ENCODE measurements around the gene SDK1.

The SDK1 gene

DNA sequence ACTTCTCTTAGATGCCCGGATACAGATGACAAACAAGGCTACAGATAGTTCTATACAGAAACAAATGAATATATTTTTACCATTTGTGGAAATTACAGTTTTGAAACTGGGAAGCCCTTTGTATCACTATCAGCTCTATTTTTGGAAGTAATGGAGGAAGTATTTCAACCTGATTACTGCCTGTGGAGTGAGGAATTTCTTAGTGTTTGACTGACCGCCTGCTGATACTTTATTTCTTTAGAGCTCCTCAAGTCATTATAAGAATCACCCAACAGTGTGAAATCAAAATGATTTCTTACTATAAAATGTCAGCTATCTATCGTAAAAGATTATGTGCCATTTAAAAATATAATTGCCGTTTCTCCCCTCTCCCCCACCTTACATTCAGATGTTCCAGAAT lies 290.9 kb downstream of the SDK1 start:
- no peak for DNase-seq (ENCODE audit: low read depth)

DNA sequence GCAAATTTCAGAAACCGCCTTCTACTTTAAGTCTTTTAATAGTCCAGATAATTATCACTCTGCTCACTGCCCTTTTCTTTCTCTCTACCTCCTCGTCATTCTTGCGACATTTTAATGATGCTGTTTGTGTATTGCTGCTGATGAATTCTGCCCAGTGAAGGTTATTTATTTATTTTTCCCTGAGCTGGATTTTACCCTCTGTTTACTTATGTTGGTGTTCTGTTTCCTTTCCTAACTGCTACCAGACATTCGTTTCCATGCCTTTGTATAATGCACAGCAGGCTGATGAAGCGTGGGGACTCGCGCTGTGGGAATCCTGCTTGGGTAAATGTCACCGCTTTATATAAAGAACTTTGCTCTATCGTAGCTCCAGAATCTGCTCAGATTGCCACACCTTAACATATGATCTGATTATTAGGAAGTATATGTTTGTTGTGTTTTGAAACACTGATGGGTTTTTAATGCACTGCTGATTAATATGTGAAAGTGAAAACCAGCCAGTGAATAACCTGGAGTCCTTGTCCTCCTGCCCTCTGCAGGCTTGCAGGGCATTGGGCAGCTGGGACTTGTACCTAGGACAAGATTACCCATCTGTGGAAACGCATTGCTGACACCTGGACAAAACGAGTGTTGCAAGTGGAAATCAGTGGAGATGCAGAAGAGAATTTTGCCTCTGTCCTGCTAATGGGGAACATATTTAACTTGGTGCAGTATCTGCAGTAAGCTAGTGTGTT lies 291.5 kb downstream of the SDK1 start:
- no peak for DNase-seq (ENCODE audit: low read depth)

DNA sequence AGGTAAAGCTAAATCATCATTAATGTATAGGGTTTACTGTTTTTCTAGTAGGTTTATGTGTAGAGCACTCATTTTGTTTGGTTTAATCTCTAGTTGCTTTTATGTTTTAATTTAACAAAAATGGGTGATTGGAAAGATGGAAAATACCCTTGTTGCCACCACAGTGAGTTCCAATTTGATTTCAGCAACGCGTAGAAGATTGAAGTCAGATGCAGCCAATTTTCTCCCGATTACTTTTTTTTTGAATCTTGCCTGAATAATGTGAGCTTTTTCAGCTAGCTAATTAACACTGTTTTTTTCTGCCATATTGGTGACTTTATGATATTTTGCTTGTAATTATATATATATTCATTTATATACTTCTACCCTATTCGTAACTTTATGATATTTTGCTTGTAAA lies 293.8 kb downstream of the SDK1 start:
- DNase-seq (ENCODE audit: low read depth), result no peak

DNA sequence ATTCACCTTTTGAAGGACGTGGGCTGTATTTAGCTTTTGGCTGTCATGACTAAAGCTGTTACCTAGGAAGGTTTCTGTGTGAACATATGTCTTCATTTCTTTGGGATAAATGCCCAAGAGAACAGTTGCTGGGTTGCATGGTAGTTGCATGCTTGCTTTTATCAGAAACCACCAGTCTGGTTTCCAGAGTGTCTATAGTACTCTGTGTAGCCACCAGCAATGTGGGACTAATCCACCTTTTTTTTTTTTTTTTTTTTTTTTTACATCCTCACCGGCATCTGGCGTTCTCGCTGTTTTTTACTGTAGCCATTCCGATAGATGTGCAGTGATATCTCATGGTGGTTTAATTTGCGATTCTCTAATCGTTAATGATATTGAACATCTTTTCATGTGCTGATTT lies 297.8 kb downstream of the SDK1 start:
- no peak for DNase-seq (ENCODE audit: low read depth)

DNA sequence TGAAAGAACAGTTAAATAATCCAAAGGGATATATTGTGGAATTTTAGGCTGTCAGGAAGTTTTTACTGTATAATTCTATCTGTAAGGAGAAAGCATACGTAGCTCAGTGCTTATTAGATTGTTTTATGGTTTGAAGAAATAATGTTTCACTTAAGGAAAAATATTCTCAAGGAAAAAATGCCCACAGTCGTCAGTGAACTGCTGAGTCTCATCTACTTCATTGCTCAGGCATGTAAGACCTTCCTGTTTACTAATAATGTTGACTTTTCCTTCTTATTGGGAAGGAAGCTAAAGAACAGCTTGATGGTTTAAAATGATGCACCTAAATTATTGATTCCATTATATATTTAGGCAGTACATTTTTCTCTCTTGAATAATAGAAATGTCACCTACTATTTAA lies 304.2 kb downstream of the SDK1 start:
- DNase-seq (ENCODE audit: low read depth), result no peak

DNA sequence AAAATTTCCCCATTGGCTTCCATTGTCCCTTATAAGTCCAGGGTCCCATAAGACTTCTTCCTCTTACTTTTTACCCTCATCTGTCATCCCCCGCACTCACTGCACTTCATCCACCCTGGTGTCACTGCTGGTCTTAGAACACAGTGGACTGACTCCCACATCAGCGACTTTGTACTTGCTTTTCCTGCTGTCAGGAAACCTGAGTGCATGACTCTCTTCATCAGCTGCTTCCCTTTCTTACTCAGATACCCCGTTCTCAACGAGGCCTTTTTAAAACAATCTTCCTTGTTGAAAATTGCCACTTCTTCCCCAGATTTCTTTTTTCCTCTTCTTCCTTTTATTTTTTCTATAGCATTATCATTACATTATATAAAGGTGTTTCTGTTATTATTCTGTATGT lies 305.4 kb downstream of the SDK1 start:
- no peak for DNase-seq (ENCODE audit: low read depth)

DNA sequence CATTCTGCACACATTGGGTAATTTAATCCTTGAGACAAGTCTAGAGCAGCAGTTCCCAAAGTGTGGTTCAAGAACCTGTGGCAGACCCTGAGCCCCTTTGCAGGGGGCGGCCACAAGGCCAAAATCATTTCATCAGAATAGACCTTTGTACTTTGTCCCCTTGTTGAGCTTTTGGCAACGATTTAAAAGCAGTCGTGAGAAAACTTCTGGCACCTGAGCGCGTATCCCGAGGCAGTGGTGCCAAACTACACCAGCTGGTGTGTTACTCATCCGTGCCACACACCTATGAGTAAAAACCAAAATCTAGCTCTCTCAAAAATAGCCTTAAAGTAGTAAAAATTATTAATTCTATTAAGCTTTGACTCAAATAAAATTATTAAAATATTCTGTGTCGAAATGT lies 306.8 kb downstream of the SDK1 start:
- no peak for DNase-seq (ENCODE audit: low read depth)

DNA sequence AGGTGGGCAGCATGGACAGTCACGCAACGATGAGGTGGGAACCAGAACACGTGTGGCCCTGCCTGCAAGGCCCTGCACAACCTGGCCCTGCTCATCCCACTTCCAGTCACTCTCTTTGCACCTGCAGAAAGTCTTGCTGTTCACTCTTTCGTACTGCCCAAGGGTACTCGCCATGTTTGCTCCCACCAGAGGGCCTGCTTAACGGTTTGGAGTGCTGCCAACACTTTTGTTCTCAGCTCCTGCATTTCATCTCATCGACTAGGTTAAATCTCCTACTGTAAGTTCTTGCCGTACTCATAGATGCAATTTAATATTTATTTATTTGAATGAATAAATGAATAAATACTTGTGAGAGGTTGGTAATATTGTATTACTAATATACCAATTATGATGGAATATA lies 315.3 kb downstream of the SDK1 start:
- no peak for DNase-seq (ENCODE audit: low read depth)

DNA sequence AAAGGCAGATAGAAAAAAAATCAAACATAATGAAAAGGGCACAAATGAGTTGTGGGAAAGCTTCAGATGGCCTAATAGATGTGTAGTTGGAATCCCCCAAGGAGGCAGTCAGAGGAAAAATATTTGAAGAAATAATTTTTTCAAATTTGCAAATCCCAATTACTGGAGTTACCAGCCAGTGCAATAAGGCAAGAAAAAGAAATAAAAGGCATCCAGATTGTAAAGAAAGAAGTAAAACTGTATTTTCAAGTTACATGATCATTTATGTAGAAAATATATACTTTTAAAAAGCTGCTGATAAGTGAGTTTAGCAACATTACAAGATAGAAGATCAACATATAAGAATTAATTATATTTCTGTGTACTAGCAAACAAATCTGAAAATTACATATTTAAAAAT lies 329.0 kb downstream of the SDK1 start:
- no peak for DNase-seq (ENCODE audit: low read depth)

DNA sequence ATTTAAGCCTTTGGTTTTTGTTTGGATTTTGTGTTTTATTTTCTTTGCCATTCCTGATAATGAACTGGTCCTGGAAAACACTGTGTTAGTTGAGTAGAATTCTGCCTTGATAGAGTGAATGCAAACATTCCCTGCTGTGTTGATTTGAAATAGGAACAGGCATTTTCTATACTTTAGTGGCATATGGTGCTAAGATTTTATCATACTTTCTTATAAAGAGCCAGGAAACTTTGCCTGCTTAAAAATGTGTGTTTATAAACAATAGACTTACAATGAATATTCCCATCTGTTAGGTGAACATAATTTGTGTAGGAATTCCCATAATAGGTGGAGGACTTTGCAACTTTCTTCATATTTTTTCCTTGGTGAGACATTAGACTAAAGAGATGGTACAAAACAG lies 333.3 kb downstream of the SDK1 start:
- no peak for DNase-seq (ENCODE audit: low read depth)

DNA sequence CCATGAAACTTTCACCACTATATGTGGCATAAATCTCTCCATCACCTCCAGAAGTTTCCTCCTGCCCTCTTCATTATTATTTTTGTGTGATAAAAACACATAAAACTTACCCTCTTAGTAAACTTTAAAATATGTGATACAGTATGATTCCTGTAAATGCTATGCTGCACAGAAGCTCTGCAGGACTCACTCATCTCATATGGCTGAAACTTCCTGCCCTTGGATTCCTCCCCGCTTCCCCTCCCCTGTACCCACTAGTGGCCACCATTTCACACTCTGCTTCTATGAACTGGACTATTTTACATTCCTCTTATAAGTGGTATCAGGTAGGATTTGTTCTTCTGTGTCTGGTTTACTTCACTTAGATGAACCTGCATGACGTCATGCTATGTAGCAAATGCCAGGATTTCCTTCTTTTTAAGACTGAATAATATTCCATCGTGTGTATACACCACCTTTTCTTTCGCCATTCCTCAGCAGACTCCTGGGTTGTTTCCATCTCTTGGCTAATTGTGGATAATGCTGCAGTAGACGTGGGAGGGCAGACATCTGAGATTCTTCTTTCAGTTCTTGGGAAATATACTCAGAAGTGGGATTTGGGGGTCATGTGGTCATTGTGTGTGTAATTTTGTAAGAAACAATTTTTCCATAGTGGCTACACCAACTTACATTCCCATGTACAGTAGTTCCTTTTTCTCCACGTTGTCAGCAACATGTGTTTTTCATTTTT lies 335.2 kb downstream of the SDK1 start:
- DNase-seq (ENCODE audit: low read depth), result no peak

DNA sequence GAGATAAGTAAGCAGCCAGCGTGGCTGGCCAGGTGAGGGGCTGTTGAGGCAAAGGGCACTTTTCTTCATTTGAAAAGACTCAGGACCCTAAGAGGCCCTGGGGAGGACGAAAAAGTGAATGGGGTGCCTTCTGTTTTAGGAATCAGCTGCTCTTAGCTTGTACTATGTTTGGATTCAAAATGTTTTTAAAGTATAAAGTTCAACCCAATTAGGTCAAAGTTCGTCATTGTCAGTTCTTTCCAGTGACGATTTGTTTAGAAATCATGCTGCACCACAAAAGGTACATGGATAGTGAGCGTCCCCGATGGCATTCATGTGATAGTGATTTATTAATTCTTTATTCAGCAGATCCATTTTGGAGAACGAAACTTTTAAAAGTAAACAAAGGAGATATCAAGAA lies 338.2 kb downstream of the SDK1 start:
- DNase-seq (ENCODE audit: low read depth), result no peak

DNA sequence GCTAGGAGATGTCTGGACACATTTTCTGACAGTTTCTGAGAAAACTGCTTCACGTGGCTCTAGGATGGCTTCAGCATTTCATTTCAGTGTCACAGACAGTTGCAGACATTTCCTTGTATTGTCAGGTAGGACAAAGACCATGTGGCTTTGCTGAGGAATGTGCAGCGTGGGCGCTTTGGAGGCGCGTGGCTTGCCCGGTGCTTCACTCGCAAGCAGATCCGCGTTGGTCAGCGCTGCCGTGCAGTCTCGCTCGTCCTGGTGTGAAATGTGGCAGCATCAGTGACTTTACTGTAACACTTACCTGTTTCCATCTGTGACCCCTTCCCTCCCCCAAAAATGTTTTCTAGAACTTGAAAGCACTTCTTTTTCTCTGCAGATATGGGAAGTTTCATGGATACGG lies 340.5 kb downstream of the SDK1 start:
- no peak for DNase-seq (ENCODE audit: low read depth)

DNA sequence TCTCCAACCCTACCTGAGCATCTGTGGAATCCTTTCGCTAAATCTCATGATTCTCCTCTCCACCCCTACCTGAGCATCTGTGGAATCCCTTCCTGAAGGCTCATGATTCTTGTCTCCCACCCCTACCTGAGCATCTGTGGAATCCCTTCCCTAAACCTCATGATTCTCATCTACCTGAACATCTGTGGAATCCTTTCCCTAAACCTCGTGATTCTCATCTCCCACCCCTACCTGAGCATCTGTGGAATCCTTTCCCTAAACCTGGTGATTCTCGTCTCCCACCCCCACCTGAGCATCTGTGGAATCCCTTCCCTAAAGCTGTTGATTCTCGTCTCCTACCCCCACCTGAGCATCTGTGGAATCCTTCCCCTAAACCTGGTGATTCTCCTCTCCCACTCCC lies 342.0 kb downstream of the SDK1 start:
- no peak for DNase-seq (ENCODE audit: low read depth)

DNA sequence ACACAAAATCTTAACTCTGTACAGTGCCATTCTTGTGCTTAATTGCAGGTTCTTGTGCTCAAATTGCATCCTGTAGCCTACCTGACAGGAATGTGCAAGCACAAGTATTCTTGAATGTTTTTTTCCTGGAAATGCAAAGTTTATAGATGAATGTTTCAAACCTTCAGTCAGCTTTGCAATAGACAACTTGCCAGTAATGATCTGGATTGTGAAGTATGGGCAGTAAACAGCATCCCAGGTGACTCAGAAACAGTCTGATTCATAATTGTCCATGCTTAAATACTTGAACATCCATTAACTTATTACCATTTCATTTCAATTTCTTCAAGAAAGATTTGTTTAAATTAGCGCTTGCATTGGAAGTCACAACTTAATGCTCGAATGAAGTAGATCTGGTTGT lies 347.2 kb downstream of the SDK1 start:
- DNase-seq (ENCODE audit: low read depth), result no peak

DNA sequence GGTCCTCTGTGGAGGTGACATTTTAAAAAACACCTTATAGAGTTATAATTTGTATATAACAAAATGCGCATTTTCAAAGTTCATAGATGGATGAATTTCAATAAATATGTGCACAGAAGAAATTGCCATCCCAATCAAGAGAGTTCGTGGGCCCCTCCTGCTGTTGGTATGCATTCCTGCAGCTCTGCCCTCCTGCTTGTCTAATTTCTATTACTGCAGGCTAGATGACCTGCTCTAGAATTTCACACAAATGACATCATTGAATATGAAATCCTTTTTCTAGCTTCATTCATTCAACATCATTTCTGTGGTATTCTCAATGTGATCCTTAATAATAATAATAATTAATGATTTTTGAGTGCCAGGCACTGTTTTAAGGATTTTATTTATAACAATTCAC lies 348.2 kb downstream of the SDK1 start:
- no peak for DNase-seq (ENCODE audit: low read depth)

DNA sequence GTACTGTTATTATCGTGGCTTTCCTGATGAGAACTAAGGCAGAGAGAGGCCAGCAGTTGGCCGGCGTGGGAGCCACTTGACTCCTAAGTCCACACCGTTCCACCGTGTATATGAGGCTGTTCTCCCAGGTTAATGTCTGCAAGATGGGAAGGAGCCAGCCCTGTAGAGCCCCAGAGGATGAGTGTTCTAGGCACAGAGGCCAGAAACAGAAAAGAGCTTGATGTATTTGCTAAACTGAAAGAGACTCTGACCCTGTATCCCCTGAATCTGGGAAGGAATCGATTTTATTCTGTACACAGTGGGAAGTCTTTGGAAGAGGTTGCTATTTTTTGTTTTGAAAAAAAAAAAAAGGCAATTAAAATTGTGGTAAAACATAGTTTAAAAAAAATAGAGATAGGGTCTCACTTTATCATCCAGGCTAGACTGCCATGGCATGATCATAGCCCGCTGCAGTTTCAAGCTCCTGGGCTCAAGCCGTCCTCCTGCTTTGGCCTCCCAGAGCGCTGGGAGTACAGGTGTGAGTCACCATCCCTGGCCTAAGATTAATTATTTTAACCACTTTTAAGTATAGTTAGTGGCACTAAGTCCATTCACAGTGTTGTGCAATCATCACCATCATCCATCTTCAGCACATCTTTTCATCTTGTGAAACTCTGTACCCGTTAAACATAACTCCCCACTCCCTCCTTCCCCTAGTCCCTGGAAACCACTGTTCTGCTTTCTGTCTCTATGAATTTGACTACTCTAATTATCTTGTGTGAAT lies 348.8 kb downstream of the SDK1 start:
- DNase-seq (ENCODE audit: low read depth), result no peak

DNA sequence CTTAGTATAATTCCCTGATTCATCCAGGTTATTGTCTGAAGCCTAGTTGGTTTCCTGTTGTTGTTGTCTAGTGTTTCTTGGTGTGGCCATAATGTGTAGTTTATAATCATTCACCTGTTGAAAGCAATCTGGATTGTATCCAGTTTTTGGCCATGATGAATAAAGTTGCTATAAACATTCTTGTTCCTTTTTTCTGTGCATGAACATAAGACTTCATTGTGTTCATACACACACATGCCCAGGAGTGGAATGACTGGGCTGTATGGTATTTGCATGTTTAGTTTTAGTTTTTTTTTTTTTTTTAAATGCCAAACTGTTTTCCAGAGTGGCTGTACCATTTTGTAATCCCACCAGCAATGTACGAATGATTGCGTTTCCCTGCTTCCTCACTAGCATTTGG lies 349.8 kb downstream of the SDK1 start:
- no peak for DNase-seq (ENCODE audit: low read depth)

DNA sequence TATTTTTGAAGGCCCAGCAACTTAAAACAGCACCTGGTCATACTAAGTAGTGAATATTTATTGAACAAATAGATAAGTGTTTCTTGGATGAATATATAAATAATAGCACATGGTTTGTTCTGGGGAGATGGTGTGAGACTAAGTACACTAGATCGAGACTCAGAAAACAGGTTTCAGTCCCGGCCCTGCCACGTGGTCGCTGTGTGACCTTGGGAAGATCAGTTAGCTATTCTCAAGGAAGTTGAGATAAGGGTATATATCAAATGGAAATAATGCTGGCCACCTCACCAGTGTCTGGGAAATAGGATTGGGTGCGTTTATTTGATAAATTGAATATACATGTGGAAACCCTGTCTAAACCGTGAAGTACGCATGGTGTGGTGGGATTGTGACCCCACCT lies 354.6 kb downstream of the SDK1 start:
- DNase-seq (ENCODE audit: low read depth), result no peak

DNA sequence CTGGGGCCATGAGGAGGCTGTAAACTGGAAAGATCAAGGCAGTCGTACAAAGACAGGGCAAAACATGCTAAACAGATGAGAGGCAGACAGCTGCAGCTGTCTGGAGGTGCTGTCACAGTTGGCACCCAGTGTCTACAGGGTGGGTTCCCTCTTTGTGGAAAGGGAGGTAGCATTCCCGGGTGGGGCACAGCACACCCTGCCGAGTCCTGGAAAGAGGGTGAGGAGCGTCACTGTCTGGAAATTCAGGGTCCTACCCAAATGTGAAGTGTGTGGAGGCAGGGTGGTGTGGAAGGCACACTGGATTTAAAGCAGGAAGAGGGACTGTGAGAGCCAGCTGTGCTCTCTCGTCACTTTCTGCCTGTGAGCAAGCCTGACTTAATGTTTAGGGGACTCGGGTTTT lies 356.2 kb downstream of the SDK1 start:
- no peak for DNase-seq (ENCODE audit: low read depth)

DNA sequence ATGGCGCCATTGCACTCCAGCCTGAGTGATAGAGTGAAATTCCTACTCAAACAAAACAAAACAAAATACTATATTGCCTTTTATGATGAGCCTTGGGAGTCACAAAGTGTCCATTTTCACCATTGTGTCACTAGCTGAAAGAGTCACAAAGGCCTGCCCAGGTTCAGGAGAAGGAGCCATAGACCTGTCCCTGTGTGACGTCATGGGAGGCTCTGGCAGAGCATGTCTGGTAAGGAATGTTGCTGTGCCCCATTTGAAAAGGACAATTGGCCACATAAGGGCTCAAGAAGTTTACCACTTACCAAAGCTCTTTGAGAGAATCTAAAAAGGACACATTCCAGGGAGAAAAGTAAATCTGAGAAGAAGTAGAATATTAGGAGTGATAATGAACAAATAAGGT lies 367.7 kb downstream of the SDK1 start:
- DNase-seq (ENCODE audit: low read depth), result no peak

DNA sequence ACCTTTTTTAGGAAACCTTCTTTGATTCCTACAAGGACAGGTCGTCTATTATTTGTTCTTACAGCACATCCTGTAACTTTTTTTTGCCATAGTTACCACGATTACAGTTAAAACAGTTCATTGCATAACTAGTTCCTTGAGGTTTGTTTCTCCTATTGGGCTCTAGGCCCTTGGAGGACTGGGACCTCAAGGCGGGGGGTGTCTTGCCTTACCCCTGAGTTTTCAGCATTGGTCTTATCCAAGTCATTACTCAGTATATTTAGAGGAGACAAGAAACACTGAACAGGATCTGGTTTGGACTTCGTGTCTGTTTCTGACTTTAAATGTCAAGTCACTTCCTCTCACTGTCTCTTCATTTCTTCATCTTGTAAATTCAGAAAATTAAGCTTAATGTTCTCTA lies 369.8 kb downstream of the SDK1 start:
- DNase-seq (ENCODE audit: low read depth), result no peak

DNA sequence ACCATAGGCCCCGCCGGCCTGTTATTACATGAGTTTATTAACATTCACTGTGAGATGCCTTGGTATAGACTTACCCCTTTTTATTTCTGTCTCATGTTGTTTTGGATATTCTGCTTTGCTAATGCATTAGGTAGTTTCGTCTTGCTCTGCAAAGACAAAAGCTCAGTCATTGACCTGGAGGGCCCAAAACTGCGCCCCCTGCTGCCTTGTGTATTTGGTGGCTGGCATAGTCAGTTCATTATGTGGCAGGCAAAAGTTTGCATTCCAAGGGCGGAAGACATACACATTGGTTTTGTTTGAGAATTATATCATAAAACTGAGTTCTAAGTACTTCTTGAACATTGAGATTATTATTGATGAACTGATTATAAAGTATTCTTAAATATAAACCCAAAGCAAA lies 372.5 kb downstream of the SDK1 start:
- peak; percentile 18 for DNase-seq (ENCODE audit: low read depth)
